ENCODE measurements around the gene RAN.
"Not testable (repeated sequence)": the region's sequence is repeated elsewhere in the genome, so short reads cannot be mapped to it uniquely, and the experiment has no call there.

RAN gene

GRCh38 chr12:130878193-130879185 is 6.6 kb downstream of the RAN start:
- FAIRE-seq, result peak; percentile 68

GRCh38 chr12:130879212-130879686 is 7.4 kb downstream of the RAN start:
- no peak for FAIRE-seq

- no peak for FAIRE-seq
Measured at GRCh38 chr12:130879781-130880389, 8.0 kb downstream of the RAN start.

- no peak for FAIRE-seq
Measured at GRCh38 chr12:130880411-130880885, 8.6 kb downstream of the RAN start.

GRCh38 chr12:130881046-130881445 is 9.2 kb downstream of the RAN start:
- no peak for FAIRE-seq

GRCh38 chr12:130881548-130881947 is 9.7 kb downstream of the RAN start:
- FAIRE-seq, result no peak

- FAIRE-seq, result not testable (repeated sequence)
Measured at GRCh38 chr12:130887190-130887589, 15.3 kb downstream of the RAN start.

GRCh38 chr12:130904064-130904463 is 32.2 kb downstream of the RAN start:
- FAIRE-seq, result no peak

- FAIRE-seq, result not testable (repeated sequence)
Measured at GRCh38 chr12:130904936-130905455, 33.1 kb downstream of the RAN start.

- no peak for FAIRE-seq
Measured at GRCh38 chr12:130909111-130909510, 37.2 kb downstream of the RAN start.

GRCh38 chr12:130911193-130911592 is 39.3 kb downstream of the RAN start:
- no peak for FAIRE-seq

GRCh38 chr12:130911933-130912332 is 40.1 kb downstream of the RAN start:
- FAIRE-seq, result no peak

- FAIRE-seq, result no peak
Measured at GRCh38 chr12:130916241-130916911, 44.5 kb downstream of the RAN start.

- no peak for FAIRE-seq
Measured at GRCh38 chr12:130917607-130918006, 45.7 kb downstream of the RAN start.

GRCh38 chr12:130919086-130919485 is 47.2 kb downstream of the RAN start:
- FAIRE-seq, result no peak

GRCh38 chr12:130920119-130920703 is 48.3 kb downstream of the RAN start:
- FAIRE-seq, result no peak

GRCh38 chr12:130920723-130921381 is 49.0 kb downstream of the RAN start:
- FAIRE-seq, result no peak

GRCh38 chr12:130922511-130922953 is 50.7 kb downstream of the RAN start:
- no peak for FAIRE-seq

GRCh38 chr12:130924966-130925665 is 53.2 kb downstream of the RAN start:
- FAIRE-seq, result no peak

- FAIRE-seq, result no peak
Measured at GRCh38 chr12:130925666-130926015, 53.8 kb downstream of the RAN start.

Data from G401.6 (cell line).